Measurements from ENCODE around the gene RNF114. TPM values are rescaled to one million over a fixed set of nuclear protein-coding genes. Genes with fewer than 3 reads are reported as not detected.
A peak's percentile ranks its signal among the peaks of the same experiment; 100 is the strongest.

The RNF114 gene
- polyA plus RNA-seq, 3 donors = 128 to 164 (median 146) TPM

GRCh38 chr20:49914310-49915117 lies 21.7 kb upstream of the RNF114 start:
- Histone ChIP-seq H3K36me3 (replicated peaks in 1 of 2; ENCODE audit: control insufficient read depth in 1 of 2, insufficient read depth in 2 of 2, low read length in 2 of 2) (peaks cover 18 to 34% of the 10 kb centered on the region in 2 donors), H3K27ac (ENCODE audit: low read depth in 1 of 2, low read length in 2 of 2) (peak overlapping the region; percentile 96 to 98), H3K4me2 (replicated peaks; ENCODE audit: extremely low read depth, low read length, poor library complexity, severe bottlenecking) (peak overlapping the region; percentile 90), H4K20me1 (ENCODE audit: insufficient read depth, low read length) (peaks cover 43% of the 10 kb centered on the region), H3K4me3 (replicated peaks in 1 of 3; ENCODE audit: low read depth in 2 of 3, low read length in 3 of 3) (peak overlapping the region; percentile 73 to 96 (median 85)), H3K27me3 (ENCODE audit: control insufficient read depth in 2 of 2, insufficient read depth in 2 of 2, low read length in 2 of 2) (no peaks in the 10 kb centered on the region), H3K79me2 (ENCODE audit: insufficient read depth, low read length) (peaks cover 59% of the 10 kb centered on the region), H3K4me1 (ENCODE audit: control insufficient read depth in 1 of 2, insufficient read depth in 2 of 2, low read length in 2 of 2) (peaks cover 34 to 35% of the 10 kb centered on the region in 2 donors), H2AFZ (ENCODE audit: insufficient read depth, low read depth, low read length, poor library complexity, severe bottlenecking) (peak overlapping the region; percentile 80), H3K9ac (ENCODE audit: insufficient read depth, low read length, poor library complexity, severe bottlenecking) (peak overlapping the region; percentile 92), H3K9me3 (replicated peaks in 1 of 2; ENCODE audit: control insufficient read depth in 1 of 2, insufficient read depth in 1 of 2, low read length in 2 of 2) (no peaks in the 10 kb centered on the region)
- peak in 1 of 3 donors; percentile 59 for DNase-seq
- peaks cover 36% of the 10 kb centered on the region for H3K4me1 Mint-ChIP-seq
- peaks cover 0 to 2% (median 0%) of the 10 kb centered on the region in 7 donors for H3K9me3 Mint-ChIP-seq
- H3K36me3 Mint-ChIP-seq = peaks cover 13 to 27% of the 10 kb centered on the region in 2 donors
- H3K27me3 Mint-ChIP-seq (ENCODE audit: low read depth in 3 of 3) = peaks cover 0 to 1% (median 0%) of the 10 kb centered on the region in 3 donors
- WGBS (ENCODE audit: insufficient coverage) = 8% methylated on average over 19 of the region's 19 CpGs
- peak overlapping the region; percentile 89 to 96 for H3K4me3 Mint-ChIP-seq
- intact Hi-C loops (cut with micrococcal nuclease) = loop anchor here in 1 of 2 donors (2.0 kb wide), 1 partner anchor 22 kb away; the partner anchor contains the start of gene RNF114
- peak overlapping the region; percentile 93 to 100 (median 100) for H3K27ac Mint-ChIP-seq
- no peak for TF ChIP-seq CTCF (IDR thresholded peaks at IDR 0.05)

GRCh38 chr20:49915118-49915379 lies 21.1 kb upstream of the RNF114 start:
- peak overlapping the region; percentile 80 for H2AFZ ChIP-seq (ENCODE audit: insufficient read depth, low read depth, low read length, poor library complexity, severe bottlenecking)
- H3K4me3 ChIP-seq (replicated peaks in 1 of 3; ENCODE audit: low read depth in 2 of 3, low read length in 3 of 3) = peak overlapping the region; percentile 73 to 96 (median 85)
- peaks cover 53% of the 10 kb centered on the region for H3K79me2 ChIP-seq (ENCODE audit: insufficient read depth, low read length)
- peak overlapping the region; percentile 89 to 96 for H3K4me3 Mint-ChIP-seq
- peaks cover 13 to 29% of the 10 kb centered on the region in 2 donors for H3K36me3 ChIP-seq (replicated peaks in 1 of 2; ENCODE audit: control insufficient read depth in 1 of 2, insufficient read depth in 2 of 2, low read length in 2 of 2)
- H3K27ac ChIP-seq (ENCODE audit: low read depth in 1 of 2, low read length in 2 of 2) = peak overlapping the region; percentile 96 to 98
- peaks cover 38% of the 10 kb centered on the region for H4K20me1 ChIP-seq (ENCODE audit: insufficient read depth, low read length)
- peak overlapping the region; percentile 100 for H3K27ac Mint-ChIP-seq
- H3K4me2 ChIP-seq (replicated peaks; ENCODE audit: extremely low read depth, low read length, poor library complexity, severe bottlenecking) = peak overlapping the region; percentile 90
- no peaks in the 10 kb centered on the region for H3K9me3 ChIP-seq (replicated peaks in 1 of 2; ENCODE audit: control insufficient read depth in 1 of 2, insufficient read depth in 1 of 2, low read length in 2 of 2)
- peaks cover 34 to 35% of the 10 kb centered on the region in 2 donors for H3K4me1 ChIP-seq (ENCODE audit: control insufficient read depth in 1 of 2, insufficient read depth in 2 of 2, low read length in 2 of 2)
- peaks cover 36% of the 10 kb centered on the region for H3K4me1 Mint-ChIP-seq
- no peak for DNase-seq
- TF ChIP-seq CTCF (IDR thresholded peaks at IDR 0.05) = no peak
- peaks cover 8 to 21% of the 10 kb centered on the region in 2 donors for H3K36me3 Mint-ChIP-seq
- peaks cover 0 to 1% (median 0%) of the 10 kb centered on the region in 3 donors for H3K27me3 Mint-ChIP-seq (ENCODE audit: low read depth in 3 of 3)
- no peaks in the 10 kb centered on the region for H3K27me3 ChIP-seq (ENCODE audit: control insufficient read depth in 2 of 2, insufficient read depth in 2 of 2, low read length in 2 of 2)
- H3K9me3 Mint-ChIP-seq = peaks cover 0 to 2% (median 0%) of the 10 kb centered on the region in 7 donors
- peak overlapping the region; percentile 92 for H3K9ac ChIP-seq (ENCODE audit: insufficient read depth, low read length, poor library complexity, severe bottlenecking)
- intact Hi-C loops (cut with micrococcal nuclease) = loop anchor here in 1 of 2 donors (2.0 kb wide), 1 partner anchor 22 kb away; the partner anchor contains the start of gene RNF114
- WGBS (ENCODE audit: insufficient coverage) = under 1% methylated on average over 23 of the region's 23 CpGs

All from CD14-positive monocyte (primary cell).